PC-3 (cell line): ENCODE results near the gene PLEKHA1. TPM values are rescaled to one million over a fixed set of nuclear protein-coding genes. Genes with fewer than 3 reads are reported as not detected.

Experiments
- ATAC-seq: fragments of 200-7000 bp; cut with Tn5 transposase; 2 replicates; pipeline ENCODE4 v1.9.1; 2020; ENCODE audit warnings: mild to moderate bottlenecking, moderate library complexity
- BruUV-seq: library from RNA; stranded (reverse); fragments of 400-500 nt; replicated peaks from 2 replicates; lab custom pipeline; 2021; lab: Mats Ljungman, UMichigan
- CTCF ChIA-PET: fragments of 300-600 bp; sonication (Branson Sonifier 250); formaldehyde crosslinking; loops from one replicate; lab custom pipeline; 2022; ENCODE audit warnings: antibody characterized with exemption; lab: Charles Lee
- POLR2A ChIA-PET: fragments of 300-600 bp; sonication (Branson Sonifier 250); formaldehyde crosslinking; loops from one replicate; lab custom pipeline; 2022; ENCODE audit warnings: antibody characterized with exemption; ENCODE audit not compliant: unreplicated experiment; lab: Charles Lee
- DNase-seq: peaks from one replicate; pipeline ENCODE4 v3.0.0-alpha.2; 2015
- H2AFZ ChIP-seq: fragments of 300-600 bp; sonication (generic); 2 replicates; pipeline ENCODE4 v1.6.0; 2016; ENCODE audit warnings: antibody characterized with exemption, low read length
- H3F3A ChIP-seq: fragments of 300-600 bp; sonication (generic); one replicate; pipeline ENCODE4 v1.6.0; 2017; ENCODE audit warnings: antibody characterized with exemption, low read length, control low read depth, mild to moderate bottlenecking; ENCODE audit not compliant: unreplicated experiment
- H3K27ac ChIP-seq: fragments of 300-600 bp; sonication (generic); 2 replicates; pipeline ENCODE4 v1.5.1; 2016; ENCODE audit warnings: mild to moderate bottlenecking, low read length
- H3K27me3 ChIP-seq: fragments of 300-600 bp; sonication (generic); 2 replicates; pipeline ENCODE4 v1.6.1; 2016; ENCODE audit warnings: low read length, mixed read lengths
- H3K36me3 ChIP-seq: fragments of 300-600 bp; sonication (generic); 2 replicates; pipeline ENCODE4 v1.6.1; 2016; ENCODE audit warnings: low read depth, mixed run types, low read length, mixed read lengths
- H3K4me1 ChIP-seq: fragments of 300-600 bp; sonication (generic); 2 replicates; pipeline ENCODE4 v1.5.1; 2016; ENCODE audit warnings: low read length; ENCODE audit not compliant: insufficient read depth
- H3K4me2 ChIP-seq: fragments of 300-600 bp; sonication (generic); 2 replicates; pipeline ENCODE4 v1.6.0; 2016; ENCODE audit warnings: low read length
- H3K4me3 ChIP-seq: fragments of 300-600 bp; sonication (generic); 2 replicates; pipeline ENCODE4 v1.5.1; 2016; ENCODE audit warnings: mild to moderate bottlenecking, low read length, mixed read lengths
- H3K79me2 ChIP-seq: fragments of 300-600 bp; sonication (generic); 2 replicates; pipeline ENCODE4 v1.6.1; 2017; ENCODE audit warnings: low read length, mixed read lengths
- H3K9ac ChIP-seq: fragments of 300-600 bp; sonication (generic); 2 replicates; pipeline ENCODE4 v1.6.0; 2016; ENCODE audit warnings: mild to moderate bottlenecking, low read length
- H3K9me2 ChIP-seq: fragments of 300-600 bp; sonication (generic); replicated peaks from 2 replicates; pipeline ENCODE4 v1.6.1; 2016; ENCODE audit warnings: mixed run types, low read length, mixed read lengths
- H3K9me3 ChIP-seq: fragments of 300-600 bp; sonication (generic); 2 replicates; pipeline ENCODE4 v1.6.1; 2016; ENCODE audit warnings: low read length, mixed read lengths
- H4K20me1 ChIP-seq: fragments of 300-600 bp; sonication (generic); 2 replicates; pipeline ENCODE4 v1.6.1; 2016; ENCODE audit warnings: low read length, mixed read lengths
- EZH2 ChIP-seq: fragments of 300-600 bp; sonication (generic); IDR thresholded peaks from one replicate; pipeline ENCODE4 v1.6.1; 2017; ENCODE audit warnings: antibody characterized with exemption, mild to moderate bottlenecking, low read length; ENCODE audit not compliant: unreplicated experiment
- EZH2phosphoT487 ChIP-seq: fragments of 300-600 bp; sonication (generic); IDR thresholded peaks from 2 replicates; pipeline ENCODE4 v1.6.1; 2018; ENCODE audit warnings: mild to moderate bottlenecking, antibody characterized with exemption, low read length, borderline replicate concordance
- intact Hi-C: fragments of 100-400 bp; cut with micrococcal nuclease; formaldehyde crosslinking; loops from 2 replicates; pipeline ENCODE4 v1.9.0; 2023
- total RNA-seq: library from RNA; depleted of rRNA; stranded (reverse); fragments of >200 nt; gene quantifications from 2 replicates; pipeline ENCODE4 v1.2.3, GENCODE V29; 2014
- TF ChIP-seq, protein P1 (sequence below): fragments of 300-600 bp; sonication (generic); conservative IDR thresholded peaks from 2 replicates; pipeline ENCODE4 v1.5.1; 2017; ENCODE audit warnings: antibody characterized with exemption, low read depth, mild to moderate bottlenecking, low read length

The PLEKHA1 gene
- total RNA-seq, 1 experiment from 2014 or later = 5.2 TPM

DNA sequence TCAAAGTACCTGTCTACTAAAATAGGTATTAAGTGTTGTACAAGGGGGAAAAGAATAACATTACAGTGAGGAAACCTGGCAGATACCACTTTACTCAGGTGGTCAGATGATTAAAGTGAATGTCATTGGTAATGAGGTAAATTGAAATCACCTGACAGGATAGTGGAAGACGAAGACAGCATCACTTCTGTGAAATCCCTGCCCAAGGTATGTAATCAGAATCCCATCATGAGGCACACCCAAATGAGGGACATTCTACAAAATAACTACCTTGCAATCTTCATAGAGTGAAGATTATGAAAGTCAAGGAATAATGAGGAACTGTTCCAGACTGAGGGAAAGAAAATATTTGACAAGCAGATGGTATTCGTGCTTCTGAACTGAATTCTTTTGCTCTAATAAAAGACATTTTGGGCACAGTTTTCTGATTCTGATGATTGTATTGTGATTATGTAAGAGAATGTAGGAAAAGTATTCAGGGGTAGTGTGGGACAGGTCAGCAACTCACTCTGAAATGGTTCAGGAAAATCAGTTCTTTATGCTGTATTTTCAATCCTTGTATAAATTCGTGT is 46.6 kb downstream of the PLEKHA1 start:
- H3K27ac ChIP-seq = no peak overlapping the region

GRCh38 chr10:122421742-122422141 is 47.2 kb downstream of the PLEKHA1 start:
- TF ChIP-seq, protein P1, sequence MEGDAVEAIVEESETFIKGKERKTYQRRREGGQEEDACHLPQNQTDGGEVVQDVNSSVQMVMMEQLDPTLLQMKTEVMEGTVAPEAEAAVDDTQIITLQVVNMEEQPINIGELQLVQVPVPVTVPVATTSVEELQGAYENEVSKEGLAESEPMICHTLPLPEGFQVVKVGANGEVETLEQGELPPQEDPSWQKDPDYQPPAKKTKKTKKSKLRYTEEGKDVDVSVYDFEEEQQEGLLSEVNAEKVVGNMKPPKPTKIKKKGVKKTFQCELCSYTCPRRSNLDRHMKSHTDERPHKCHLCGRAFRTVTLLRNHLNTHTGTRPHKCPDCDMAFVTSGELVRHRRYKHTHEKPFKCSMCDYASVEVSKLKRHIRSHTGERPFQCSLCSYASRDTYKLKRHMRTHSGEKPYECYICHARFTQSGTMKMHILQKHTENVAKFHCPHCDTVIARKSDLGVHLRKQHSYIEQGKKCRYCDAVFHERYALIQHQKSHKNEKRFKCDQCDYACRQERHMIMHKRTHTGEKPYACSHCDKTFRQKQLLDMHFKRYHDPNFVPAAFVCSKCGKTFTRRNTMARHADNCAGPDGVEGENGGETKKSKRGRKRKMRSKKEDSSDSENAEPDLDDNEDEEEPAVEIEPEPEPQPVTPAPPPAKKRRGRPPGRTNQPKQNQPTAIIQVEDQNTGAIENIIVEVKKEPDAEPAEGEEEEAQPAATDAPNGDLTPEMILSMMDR = no peak
- TF ChIP-seq EZH2 (no peak), EZH2phosphoT487 (no peak)
- Histone ChIP-seq H3K4me1 (no peaks in the 10 kb centered on the region), H3K27me3 (no peaks in the 10 kb centered on the region), H3F3A (no peaks in the 10 kb centered on the region), H3K79me2 (no peaks in the 10 kb centered on the region), H3K9ac (no peak overlapping the region), H3K4me3 (no peak overlapping the region), H3K27ac (no peak overlapping the region), H3K4me2 (no peak overlapping the region), H3K9me2 (no peaks in the 10 kb centered on the region), H3K36me3 (no peaks in the 10 kb centered on the region), H3K9me3 (no peaks in the 10 kb centered on the region), H2AFZ (no peak overlapping the region), H4K20me1 (no peaks in the 10 kb centered on the region)
- POLR2A ChIA-PET = interaction anchor here (0.6 kb wide), 1 partner anchor 48 kb away, joined by 5 read pairs; no protein-coding TSS in a partner anchor
- DNase-seq (no peak), ATAC-seq (no peak)
- BruUV-seq = no TSS peak
- intact Hi-C loops = no loop called here
- CTCF ChIA-PET = no interaction called here

More for the DNA sequence above, 46.6 kb downstream of the PLEKHA1 start:
- H3K9me2 ChIP-seq = no peaks in the 10 kb centered on the region
- H2AFZ ChIP-seq = no peak overlapping the region
- H3K9me3 ChIP-seq = no peaks in the 10 kb centered on the region
- ATAC-seq = no peak
- no peak for DNase-seq
- BruUV-seq = no TSS peak
- H3K4me2 ChIP-seq = no peak overlapping the region
- H3K4me3 ChIP-seq = no peak overlapping the region
- ChIA-PET CTCF (no interaction called here), POLR2A (no interaction called here)
- no peaks in the 10 kb centered on the region for H4K20me1 ChIP-seq
- intact Hi-C loops = no loop called here
- H3F3A ChIP-seq = no peaks in the 10 kb centered on the region
- no peaks in the 10 kb centered on the region for H3K4me1 ChIP-seq
- no peaks in the 10 kb centered on the region for H3K36me3 ChIP-seq
- H3K27me3 ChIP-seq = no peaks in the 10 kb centered on the region
- no peak overlapping the region for H3K9ac ChIP-seq
- H3K79me2 ChIP-seq = no peaks in the 10 kb centered on the region
- TF ChIP-seq EZH2 (no peak), EZH2phosphoT487 (no peak)
- TF ChIP-seq, protein P1 = no peak

DNA sequence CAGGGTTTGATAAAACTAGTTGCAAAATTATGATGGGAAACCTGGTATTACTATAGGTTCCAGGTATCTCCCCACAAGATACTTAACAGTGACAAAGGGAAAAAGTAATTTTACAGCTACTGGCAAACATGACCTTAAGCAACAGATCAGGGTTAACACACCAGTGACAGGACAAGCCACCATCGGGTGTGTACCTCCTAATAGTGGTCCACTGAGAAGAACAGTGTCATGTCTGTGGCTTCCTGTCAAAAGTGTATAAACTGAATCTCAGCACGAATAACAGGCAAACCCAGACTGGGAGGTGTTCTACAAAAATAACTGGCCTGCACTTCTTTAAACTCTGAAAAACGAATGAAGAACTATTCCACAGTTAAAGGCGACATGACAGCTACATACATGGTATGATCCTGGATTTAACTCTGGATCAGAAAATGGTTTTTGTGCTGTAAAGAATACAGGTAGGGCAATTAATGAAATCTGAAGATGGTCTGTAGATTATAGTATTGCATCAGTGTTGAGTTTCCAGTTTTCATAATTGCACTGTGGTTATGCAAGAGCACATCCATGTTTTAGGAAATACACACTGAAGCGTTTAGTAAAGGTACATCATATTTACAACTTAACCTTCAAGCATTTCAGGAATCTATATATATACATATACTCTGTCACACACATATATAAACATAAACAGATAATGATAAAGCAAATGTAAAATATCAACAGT is 47.9 kb downstream of the PLEKHA1 start:
- BruUV-seq = no TSS peak
- Histone ChIP-seq H3K79me2 (no peaks in the 10 kb centered on the region), H3K9me3 (no peaks in the 10 kb centered on the region), H3K27ac (no peak overlapping the region), H3K36me3 (no peaks in the 10 kb centered on the region), H4K20me1 (no peaks in the 10 kb centered on the region), H3K4me1 (no peaks in the 10 kb centered on the region), H3K4me3 (no peak overlapping the region), H3F3A (no peaks in the 10 kb centered on the region), H2AFZ (no peak overlapping the region), H3K9ac (no peak overlapping the region), H3K4me2 (no peak overlapping the region), H3K27me3 (no peaks in the 10 kb centered on the region), H3K9me2 (no peaks in the 10 kb centered on the region)
- no peak for DNase-seq
- POLR2A ChIA-PET = interaction anchor here (0.6 kb wide), 1 partner anchor 49 kb away, joined by 5 read pairs; no protein-coding TSS in a partner anchor
- TF ChIP-seq, protein P1 = no peak
- TF ChIP-seq EZH2phosphoT487 = no peak
- TF ChIP-seq EZH2 = no peak
- CTCF ChIA-PET = no interaction called here
- intact Hi-C loops = no loop called here
- ATAC-seq = no peak
